Liver (tissue), 9 donors: ENCODE results near the gene ACO2. TPM values are rescaled to one million over a fixed set of nuclear protein-coding genes. Genes with fewer than 3 reads are reported as not detected.

ENCODE experiments used
- DNase-seq: peaks from one replicate; pipeline ENCODE4 v3.0.0-alpha.2; 2017; ENCODE audit warnings: low spot score
- H3K27ac ChIP-seq, 2 donors: one replicate each; pipeline ENCODE4 v1.7.0; 2013; ENCODE audit warnings: inconsistent platforms in 2 of 2, low read length in 2 of 2, control low read depth in 1 of 2, low read depth in 1 of 2, mild to moderate bottlenecking in 1 of 2
- H3K27me3 ChIP-seq, 4 donors: one replicate each; pipeline versions ENCODE4 v1.6.1 to v1.7.0; 2013; ENCODE audit warnings: low read length in 3 of 4, inconsistent platforms in 1 of 4, mild to moderate bottlenecking in 1 of 4, moderate library complexity in 1 of 4; ENCODE audit not compliant: control insufficient read depth in 4 of 4, insufficient read depth in 4 of 4
- H3K36me3 ChIP-seq, 4 donors: one replicate each; pipeline versions ENCODE4 v1.6.1 to v1.7.0; 2013; ENCODE audit warnings: low read length in 3 of 4, mild to moderate bottlenecking in 3 of 4, low read depth in 1 of 4, moderate library complexity in 1 of 4; ENCODE audit not compliant: control insufficient read depth in 4 of 4, insufficient read depth in 3 of 4
- H3K4me1 ChIP-seq, 4 donors: one replicate each; pipeline versions ENCODE4 v1.6.1 to v1.7.0; 2013; ENCODE audit warnings: low read length in 3 of 4, mild to moderate bottlenecking in 3 of 4, moderate library complexity in 1 of 4; ENCODE audit not compliant: control insufficient read depth in 4 of 4, insufficient read depth in 4 of 4
- H3K4me3 ChIP-seq, 3 donors: one replicate each; pipeline versions ENCODE4 v1.6.1 to v1.7.0; 2013; ENCODE audit warnings: low read length in 3 of 3, control low read depth in 1 of 3, low read depth in 1 of 3, mild to moderate bottlenecking in 1 of 3
- H3K9ac ChIP-seq, 2 donors: one replicate each; pipeline ENCODE4 v1.7.0; 2013; ENCODE audit warnings: low read length in 2 of 2, mild to moderate bottlenecking in 2 of 2, moderate library complexity in 2 of 2, control low read depth in 1 of 2, low read depth in 1 of 2
- H3K9me3 ChIP-seq, 4 donors: one replicate each; pipeline versions ENCODE4 v1.6.1 to v1.7.0; 2013; ENCODE audit warnings: low read length in 3 of 4; ENCODE audit not compliant: control insufficient read depth in 4 of 4
- ATF3 ChIP-seq: IDR thresholded peaks from 2 replicates; pipeline ENCODE4 v1.6.1; 2016; ENCODE audit warnings: antibody characterized with exemption
- CTCF ChIP-seq: fragments of 150-350 bp; IDR thresholded peaks from 2 replicates; pipeline ENCODE4 v1.5.1; 2017; ENCODE audit warnings: improper control_type of control experiment, low read depth, low read length; ENCODE audit not compliant: missing input control
- EGR1 ChIP-seq, 2 donors: IDR thresholded peaks; 2 replicates each; pipeline ENCODE4 v1.6.1; 2016 to 2018; ENCODE audit warnings: antibody characterized with exemption in 2 of 2, low read depth in 2 of 2
- FOXA2 ChIP-seq: IDR thresholded peaks from 2 replicates; pipeline ENCODE4 v1.6.1; 2016; ENCODE audit warnings: antibody characterized with exemption
- GABPA ChIP-seq, 2 donors: IDR thresholded peaks in 1 of 2; conservative IDR thresholded peaks in 1 of 2; 2 replicates each; pipeline ENCODE4 v1.6.1; 2016; ENCODE audit warnings: antibody characterized with exemption in 2 of 2, mild to moderate bottlenecking in 1 of 2, moderate library complexity in 1 of 2
- HNF4A ChIP-seq, 2 donors: conservative IDR thresholded peaks; 2 replicates each; pipeline ENCODE4 v1.6.1; 2016; ENCODE audit warnings: antibody characterized with exemption in 2 of 2, mild to moderate bottlenecking in 2 of 2
- HNF4G ChIP-seq: IDR thresholded peaks from 2 replicates; pipeline ENCODE4 v1.6.1; 2016; ENCODE audit warnings: antibody characterized with exemption
- JUND ChIP-seq, 2 donors: IDR thresholded peaks; 2 replicates each; pipeline ENCODE4 v1.6.1; 2016; ENCODE audit warnings: antibody characterized with exemption in 2 of 2
- MAX ChIP-seq: IDR thresholded peaks from 2 replicates; pipeline ENCODE4 v1.6.1; 2016; ENCODE audit warnings: antibody characterized with exemption
- RAD21 ChIP-seq, 2 donors: IDR thresholded peaks; 2 replicates each; pipeline ENCODE4 v1.6.1; 2016; ENCODE audit warnings: antibody characterized with exemption in 2 of 2, mild to moderate bottlenecking in 2 of 2
- REST ChIP-seq: IDR thresholded peaks from 2 replicates; pipeline ENCODE4 v1.6.1; 2016; ENCODE audit warnings: antibody characterized with exemption, mild to moderate bottlenecking
- RXRA ChIP-seq, 2 donors: IDR thresholded peaks; 2 replicates each; pipeline ENCODE4 v1.6.1; 2017 to 2018; ENCODE audit warnings: antibody characterized with exemption in 2 of 2, mild to moderate bottlenecking in 1 of 2
- SP1 ChIP-seq: IDR thresholded peaks from 2 replicates; pipeline ENCODE4 v1.6.1; 2018; ENCODE audit warnings: antibody characterized with exemption, mild to moderate bottlenecking
- TAF1 ChIP-seq: conservative IDR thresholded peaks from 2 replicates; pipeline ENCODE4 v1.6.1; 2016; ENCODE audit warnings: antibody characterized with exemption, mild to moderate bottlenecking
- YY1 ChIP-seq: IDR thresholded peaks from 2 replicates; pipeline ENCODE4 v1.6.1; 2016; ENCODE audit warnings: antibody characterized with exemption, mild to moderate bottlenecking
- ZBTB33 ChIP-seq: IDR thresholded peaks from 2 replicates; pipeline ENCODE4 v1.6.1; 2016; ENCODE audit warnings: antibody characterized with exemption
- WGBS: extraction: QIAGEN DNeasy Blood & Tissue Kit; methylation state at CpG from one replicate; pipeline ENCODE4 v1.1.7; 2013; 5-methylcytosine and 5-hydroxymethylcytosine counted together
- polyA plus RNA-seq, 2 donors: library from polyadenylated mRNA; stranded (reverse) in 1 of 2; unstranded in 1 of 2; fragments of 200-250 nt in 1 of 2; fragments of >200 nt in 1 of 2; fragmentation: Nextera tagmentation in 1 of 2; extraction: Ambion mirVana in 1 of 2; gene quantifications; one replicate each; pipeline versions ENCODE4 v1.2.1 to v1.2.3, GENCODE V29; 2013 to 2015
- total RNA-seq, 2 donors: library from RNA; depleted of rRNA; stranded (reverse); fragments of >200 nt; gene quantifications; one replicate each; pipeline ENCODE4 v1.2.3, GENCODE V29; 2014
- donor health status: healthy.
- donor health status: healthy.
- donor health status: healthy.
- donor health status: healthy.
- donor health status: healthy.

The ACO2 gene
- total and polyA plus RNA-seq, 4 donors = 45.3 to 76.1 (median 68.9) TPM

GRCh38 chr22:41481925-41482318 is 13.0 kb downstream of the ACO2 start:
- no peak for DNase-seq
- Histone ChIP-seq H3K4me3 (no peak overlapping the region), H3K4me1 (peaks cover 5 to 34% (median 30%) of the 10 kb centered on the region in 4 donors), H3K9me3 (no peaks in the 10 kb centered on the region), H3K27ac (peak overlapping the region in 1 of 2 donors; percentile 10), H3K36me3 (peaks cover 0 to 2% (median 0%) of the 10 kb centered on the region in 4 donors), H3K9ac (no peak overlapping the region), H3K27me3 (no peaks in the 10 kb centered on the region)
- WGBS = 60% methylated on average over 5 of the region's 5 CpGs
- no peak for TF ChIP-seq GABPA (IDR thresholded peaks at IDR 0.05 in 1 of 2, conservative IDR thresholded peaks at IDR 0.05 in 1 of 2)
- no peak for TF ChIP-seq CTCF
- TF ChIP-seq YY1 = no peak
- TF ChIP-seq SP1 = no peak
- no peak for TF ChIP-seq TAF1
- TF ChIP-seq ATF3 = no peak
- no peak for TF ChIP-seq RAD21 (IDR thresholded peaks at IDR 0.05)
- no peak for TF ChIP-seq JUND (IDR thresholded peaks at IDR 0.05)
- no peak for TF ChIP-seq REST
- no peak for TF ChIP-seq ZBTB33
- no peak for TF ChIP-seq EGR1 (IDR thresholded peaks at IDR 0.05; ENCODE audit: low read depth in 2 of 2)

GRCh38 chr22:41482319-41482935 is 13.5 kb downstream of the ACO2 start:
- no peaks in the 10 kb centered on the region for H3K9me3 ChIP-seq
- H3K4me1 ChIP-seq = peaks cover 5 to 34% (median 30%) of the 10 kb centered on the region in 4 donors
- peaks cover 0 to under 1% (median 0%) of the 10 kb centered on the region in 4 donors for H3K36me3 ChIP-seq
- H3K4me3 ChIP-seq = no peak overlapping the region
- H3K9ac ChIP-seq = no peak overlapping the region
- peak overlapping the region; percentile 6 to 10 for H3K27ac ChIP-seq
- no peaks in the 10 kb centered on the region for H3K27me3 ChIP-seq
- 61% methylated on average over 2 of the region's 2 CpGs for WGBS
- DNase-seq = no peak
- TF ChIP-seq RAD21 (IDR thresholded peaks at IDR 0.05) (no peak), HNF4A (conservative IDR thresholded peaks at IDR 0.05) (no peak), HNF4G (no peak), YY1 (no peak), RXRA (IDR thresholded peaks at IDR 0.05) (no peak), SP1 (no peak), FOXA2 (no peak), ATF3 (no peak), EGR1 (IDR thresholded peaks at IDR 0.05; ENCODE audit: low read depth in 2 of 2) (no peak), MAX (no peak), ZBTB33 (no peak), GABPA (IDR thresholded peaks at IDR 0.05 in 1 of 2, conservative IDR thresholded peaks at IDR 0.05 in 1 of 2) (no peak), TAF1 (no peak), REST (no peak)
